ENCODE measurements around the gene PRDM7. TPM values are rescaled to one million over a fixed set of nuclear protein-coding genes. Genes with fewer than 3 reads are reported as not detected.

Gene PRDM7
- polyA plus RNA-seq, 2 of the 4 experiments (the other 2 are of a cell fraction), result not detected

DNA sequence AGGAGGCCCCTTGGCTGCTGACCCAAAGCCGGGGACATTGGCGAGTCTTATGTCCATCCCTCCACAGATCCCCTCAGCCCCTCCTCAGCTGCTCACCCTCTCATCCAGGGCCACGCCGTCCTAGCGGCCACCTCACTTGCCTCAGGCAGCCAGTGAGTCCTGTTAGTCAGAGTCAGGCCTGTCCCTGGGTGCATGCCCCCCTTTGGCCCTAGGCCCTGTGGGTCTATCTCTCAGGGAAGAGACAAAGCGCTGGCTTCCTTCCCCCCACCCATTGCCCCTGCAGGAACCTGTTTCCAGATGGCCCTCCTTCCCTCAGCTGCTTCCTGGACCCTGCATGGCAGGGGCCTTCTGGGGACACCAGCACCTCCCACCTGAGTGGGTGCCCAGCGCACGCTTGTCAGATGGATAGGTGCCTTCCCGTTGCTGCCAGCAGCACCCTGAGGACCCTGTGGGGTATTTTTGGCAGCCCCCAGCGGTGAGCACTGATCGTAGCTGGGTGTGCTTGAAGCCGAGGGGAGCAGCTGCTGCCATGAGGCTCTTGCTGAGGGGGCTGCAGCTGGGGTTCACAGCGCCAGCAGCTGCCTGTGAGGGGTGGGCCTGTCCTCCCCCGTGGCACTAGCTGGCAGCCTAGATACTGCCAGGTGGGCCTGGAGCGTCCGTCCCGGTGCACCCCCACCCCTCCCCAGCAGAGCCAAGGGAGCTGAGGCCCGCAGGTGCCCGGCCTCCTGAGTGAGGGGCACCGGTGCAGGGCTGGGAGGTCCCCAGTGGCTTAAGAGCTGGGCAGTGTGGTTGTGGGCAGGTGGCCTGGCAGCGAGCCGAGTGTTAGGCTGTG is 66.2 kb downstream of the PRDM7 start:
- no peaks in the 10 kb centered on the region for H3K4me1 ChIP-seq
- TF ChIP-seq GATA3 (IDR thresholded peaks at IDR 0.05; ENCODE audit: borderline replicate concordance), result no peak
- no peak overlapping the region for H3K4me3 ChIP-seq
- WGBS (ENCODE audit: missing lambda C conversion rate), result 93% methylated on average over 11 of the region's 22 CpGs
- DNase-seq (ENCODE audit: low read depth in 1 of 2, low spot score in 1 of 2) (no peak), FAIRE-seq (no peak), ATAC-seq (no peak)
- CTCF ChIA-PET, result no interaction called here
- no peak overlapping the region for H3K4me2 ChIP-seq
- H3K9me3 ChIP-seq, result no peaks in the 10 kb centered on the region
- H3K27ac ChIP-seq, result no peak overlapping the region
- POLR2A ChIA-PET, result no interaction called here

DNA sequence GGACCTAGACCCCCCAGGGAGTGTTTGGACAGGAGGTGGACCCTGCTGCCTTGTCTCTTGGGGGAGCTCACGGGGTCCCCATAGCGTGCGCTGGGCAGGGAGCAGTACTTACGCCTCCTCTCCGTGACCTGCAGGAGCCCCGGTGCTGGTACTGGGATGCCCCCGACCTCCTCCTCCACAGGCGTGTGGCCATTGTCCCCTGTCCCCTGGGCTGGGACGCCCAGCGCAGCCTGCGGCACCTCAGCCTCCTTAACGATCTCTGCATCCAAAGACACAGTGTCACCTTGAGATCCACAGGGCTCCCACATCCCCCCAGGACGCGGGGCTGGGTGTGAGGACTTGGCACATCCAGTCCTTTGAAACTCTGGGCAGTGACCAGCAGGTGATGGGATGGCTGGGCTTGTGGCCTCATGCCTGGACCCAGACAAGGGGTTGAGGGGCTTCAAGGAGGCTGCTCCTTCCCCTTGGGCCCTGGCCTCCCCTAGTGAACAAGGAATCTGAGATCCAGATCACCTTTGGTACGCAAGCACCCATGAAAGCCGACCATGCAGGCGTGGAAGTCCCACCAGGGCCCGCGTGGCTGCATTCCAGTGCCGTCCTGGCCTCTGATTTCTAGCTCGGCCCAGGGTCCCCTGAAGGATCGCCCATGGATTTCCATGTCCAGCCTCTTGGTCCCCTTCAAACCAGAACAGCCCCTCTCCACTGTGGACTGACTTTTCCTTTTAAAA is 67.8 kb downstream of the PRDM7 start:
- POLR2A ChIA-PET, result no interaction called here
- ATAC-seq, result no peak; a peak in 2 of 6 replicates
- TF ChIP-seq ATOH8 (CRISPR knock-in tag; IDR thresholded peaks at IDR 0.05; ENCODE audit: low read depth), result no peak
- TF ChIP-seq HOXB13 (CRISPR knock-in tag; IDR thresholded peaks at IDR 0.05; ENCODE audit: low read depth), result no peak
- no peak for TF ChIP-seq BHLHE40 (IDR thresholded peaks at IDR 0.05; ENCODE audit: low read depth, low read length)
- no peak for TF ChIP-seq REST (IDR thresholded peaks at IDR 0.05)
- no peak for TF ChIP-seq ZC3H11A (IDR thresholded peaks at IDR 0.05)
- no peak for TF ChIP-seq SMC3 (IDR thresholded peaks at IDR 0.05)
- TF ChIP-seq, protein P1, sequence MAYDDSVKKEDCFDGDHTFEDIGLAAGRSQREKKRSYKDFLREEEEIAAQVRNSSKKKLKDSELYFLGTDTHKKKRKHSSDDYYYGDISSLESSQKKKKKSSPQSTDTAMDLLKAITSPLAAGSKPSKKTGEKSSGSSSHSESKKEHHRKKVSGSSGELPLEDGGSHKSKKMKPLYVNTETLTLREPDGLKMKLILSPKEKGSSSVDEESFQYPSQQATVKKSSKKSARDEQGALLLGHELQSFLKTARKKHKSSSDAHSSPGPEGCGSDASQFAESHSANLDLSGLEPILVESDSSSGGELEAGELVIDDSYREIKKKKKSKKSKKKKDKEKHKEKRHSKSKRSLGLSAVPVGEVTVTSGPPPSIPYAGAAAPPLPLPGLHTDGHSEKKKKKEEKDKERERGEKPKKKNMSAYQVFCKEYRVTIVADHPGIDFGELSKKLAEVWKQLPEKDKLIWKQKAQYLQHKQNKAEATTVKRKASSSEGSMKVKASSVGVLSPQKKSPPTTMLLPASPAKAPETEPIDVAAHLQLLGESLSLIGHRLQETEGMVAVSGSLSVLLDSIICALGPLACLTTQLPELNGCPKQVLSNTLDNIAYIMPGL (CRISPR knock-in tag; IDR thresholded peaks at IDR 0.05; ENCODE audit: borderline replicate concordance), result no peak
- no peak for FAIRE-seq
- CTCF ChIA-PET, result interaction anchor here (1.2 kb wide), 1 partner anchor 10 kb away, joined by 3 read pairs; no protein-coding TSS in a partner anchor
- H3K4me3 ChIP-seq, result no peak overlapping the region
- no peaks in the 10 kb centered on the region for H3K4me1 ChIP-seq
- no peak overlapping the region for H3K4me2 ChIP-seq
- DNase-seq (ENCODE audit: low read depth in 1 of 2, low spot score in 1 of 2), result no peak
- H3K9me3 ChIP-seq, result no peaks in the 10 kb centered on the region
- WGBS (ENCODE audit: missing lambda C conversion rate), result 94% methylated on average over 20 of the region's 22 CpGs
- no peak overlapping the region for H3K27ac ChIP-seq

DNA sequence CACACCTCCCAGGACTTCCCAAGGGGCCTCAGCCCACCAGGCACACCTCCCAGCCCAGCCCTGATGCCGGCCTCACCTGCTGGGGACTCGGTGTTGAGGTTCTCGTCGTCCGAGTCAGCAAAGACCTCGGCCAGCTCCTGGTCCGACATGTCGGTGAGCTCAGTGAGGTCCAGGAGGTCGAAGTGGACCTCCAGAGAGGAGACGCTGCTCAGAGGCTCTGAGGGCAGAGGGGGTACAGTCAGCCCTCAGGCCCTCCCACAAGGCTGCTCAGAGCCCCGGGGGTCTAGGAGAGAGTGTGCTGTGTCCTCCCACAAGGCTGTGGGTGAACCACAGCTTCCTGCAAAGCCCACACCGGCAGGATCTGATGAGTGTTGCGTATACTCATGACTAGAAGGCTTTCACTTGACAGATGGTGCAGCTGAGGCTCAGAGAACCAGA is 68.4 kb downstream of the PRDM7 start:
- FAIRE-seq, result no peak
- Histone ChIP-seq H3K27ac (no peak overlapping the region), H3K4me1 (no peaks in the 10 kb centered on the region), H3K9me3 (no peaks in the 10 kb centered on the region), H3K4me3 (no peak overlapping the region), H3K4me2 (no peak overlapping the region)
- POLR2A ChIA-PET, result no interaction called here
- CTCF ChIA-PET, result interaction anchor here (1.2 kb wide), 1 partner anchor 9 kb away, joined by 3 read pairs; no protein-coding TSS in a partner anchor
- 63% methylated on average over 3 of the region's 13 CpGs for WGBS (ENCODE audit: missing lambda C conversion rate)
- ATAC-seq, result no peak
- DNase-seq (ENCODE audit: low read depth in 1 of 2, low spot score in 1 of 2), result no peak
- TF ChIP-seq SMC3 (IDR thresholded peaks at IDR 0.05) (no peak), MYC (IDR thresholded peaks at IDR 0.05; ENCODE audit: borderline replicate concordance, low read length) (no peak), JUNB (IDR thresholded peaks at IDR 0.05) (no peak), PBX3 (IDR thresholded peaks at IDR 0.05) (no peak), KDM1A (IDR thresholded peaks at IDR 0.05; ENCODE audit: low read depth) (no peak), CBX2 (IDR thresholded peaks at IDR 0.05; ENCODE audit: borderline replicate concordance, low read depth) (no peak)
- TF ChIP-seq, protein P2, sequence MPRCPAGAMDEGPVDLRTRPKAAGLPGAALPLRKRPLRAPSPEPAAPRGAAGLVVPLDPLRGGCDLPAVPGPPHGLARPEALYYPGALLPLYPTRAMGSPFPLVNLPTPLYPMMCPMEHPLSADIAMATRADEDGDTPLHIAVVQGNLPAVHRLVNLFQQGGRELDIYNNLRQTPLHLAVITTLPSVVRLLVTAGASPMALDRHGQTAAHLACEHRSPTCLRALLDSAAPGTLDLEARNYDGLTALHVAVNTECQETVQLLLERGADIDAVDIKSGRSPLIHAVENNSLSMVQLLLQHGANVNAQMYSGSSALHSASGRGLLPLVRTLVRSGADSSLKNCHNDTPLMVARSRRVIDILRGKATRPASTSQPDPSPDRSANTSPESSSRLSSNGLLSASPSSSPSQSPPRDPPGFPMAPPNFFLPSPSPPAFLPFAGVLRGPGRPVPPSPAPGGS (IDR thresholded peaks at IDR 0.05), result no peak
- TF ChIP-seq, protein P3, sequence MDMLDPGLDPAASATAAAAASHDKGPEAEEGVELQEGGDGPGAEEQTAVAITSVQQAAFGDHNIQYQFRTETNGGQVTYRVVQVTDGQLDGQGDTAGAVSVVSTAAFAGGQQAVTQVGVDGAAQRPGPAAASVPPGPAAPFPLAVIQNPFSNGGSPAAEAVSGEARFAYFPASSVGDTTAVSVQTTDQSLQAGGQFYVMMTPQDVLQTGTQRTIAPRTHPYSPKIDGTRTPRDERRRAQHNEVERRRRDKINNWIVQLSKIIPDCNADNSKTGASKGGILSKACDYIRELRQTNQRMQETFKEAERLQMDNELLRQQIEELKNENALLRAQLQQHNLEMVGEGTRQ (IDR thresholded peaks at IDR 0.05), result no peak
- TF ChIP-seq, protein P4, sequence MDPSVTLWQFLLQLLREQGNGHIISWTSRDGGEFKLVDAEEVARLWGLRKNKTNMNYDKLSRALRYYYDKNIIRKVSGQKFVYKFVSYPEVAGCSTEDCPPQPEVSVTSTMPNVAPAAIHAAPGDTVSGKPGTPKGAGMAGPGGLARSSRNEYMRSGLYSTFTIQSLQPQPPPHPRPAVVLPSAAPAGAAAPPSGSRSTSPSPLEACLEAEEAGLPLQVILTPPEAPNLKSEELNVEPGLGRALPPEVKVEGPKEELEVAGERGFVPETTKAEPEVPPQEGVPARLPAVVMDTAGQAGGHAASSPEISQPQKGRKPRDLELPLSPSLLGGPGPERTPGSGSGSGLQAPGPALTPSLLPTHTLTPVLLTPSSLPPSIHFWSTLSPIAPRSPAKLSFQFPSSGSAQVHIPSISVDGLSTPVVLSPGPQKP (IDR thresholded peaks at IDR 0.05; ENCODE audit: low read depth, low read length), result no peak
